ENCODE results near the gene KBTBD7. TPM values are rescaled to one million over a fixed set of nuclear protein-coding genes. Genes with fewer than 3 reads are reported as not detected.

KBTBD7 gene
- total and polyA plus RNA-seq, 9 donors = 7.3 to 11.0 (median 8.8) TPM

- Histone ChIP-seq H3K9me3 (replicated peaks; ENCODE audit: control insufficient read depth, low read depth, low read length) (no peaks in the 10 kb centered on the region), H3K4me3 (ENCODE audit: low read length) (no peak overlapping the region), H3K4me1 (ENCODE audit: control insufficient read depth, insufficient read depth, low read length) (no peaks in the 10 kb centered on the region), H3K27me3 (ENCODE audit: control insufficient read depth, insufficient read depth, low read length) (no peaks in the 10 kb centered on the region), H3K36me3 (ENCODE audit: control insufficient read depth, insufficient read depth, low read length) (no peaks in the 10 kb centered on the region), H3K27ac (ENCODE audit: low read length) (no peak overlapping the region)
- 100% methylated on average over 1 of the region's 4 CpGs for WGBS (ENCODE audit: insufficient coverage)
- no peak for DNase-seq
These were observed 5.8 kb upstream of the KBTBD7 start for GRCh38 chr13:41200126-41200525.

GRCh38 chr13:41199526-41199925 lies 5.2 kb upstream of the KBTBD7 start:
- Histone ChIP-seq H3K4me1 (ENCODE audit: control insufficient read depth, insufficient read depth, low read length) (no peaks in the 10 kb centered on the region), H3K36me3 (ENCODE audit: control insufficient read depth, insufficient read depth, low read length) (no peaks in the 10 kb centered on the region), H3K4me3 (ENCODE audit: low read length) (no peak overlapping the region), H3K27ac (ENCODE audit: low read length) (no peak overlapping the region), H3K27me3 (ENCODE audit: control insufficient read depth, insufficient read depth, low read length) (no peaks in the 10 kb centered on the region), H3K9me3 (replicated peaks; ENCODE audit: control insufficient read depth, low read depth, low read length) (no peaks in the 10 kb centered on the region)
- DNase-seq = no peak
- no CpG with 5 or more reads among the region's 2 CpGs for WGBS (ENCODE audit: insufficient coverage)

- Histone ChIP-seq H3K27ac (ENCODE audit: low read length) (no peak overlapping the region), H3K27me3 (ENCODE audit: control insufficient read depth, insufficient read depth, low read length) (no peaks in the 10 kb centered on the region)
- WGBS (ENCODE audit: insufficient coverage) = no CpG with 5 or more reads among the region's 5 CpGs
These were observed 4.7 kb upstream of the KBTBD7 start for GRCh38 chr13:41199079-41199478.

GRCh38 chr13:41196620-41197019 lies 2.3 kb upstream of the KBTBD7 start:
- Histone ChIP-seq H3K4me3 (ENCODE audit: low read length) (no peak overlapping the region), H3K9me3 (replicated peaks; ENCODE audit: control insufficient read depth, low read depth, low read length) (peaks cover 11% of the 10 kb centered on the region), H3K36me3 (ENCODE audit: control insufficient read depth, insufficient read depth, low read length) (peaks cover 6% of the 10 kb centered on the region), H3K4me1 (ENCODE audit: control insufficient read depth, insufficient read depth, low read length) (peaks cover 6% of the 10 kb centered on the region), H3K27ac (ENCODE audit: low read length) (no peak overlapping the region), H3K27me3 (ENCODE audit: control insufficient read depth, insufficient read depth, low read length) (no peaks in the 10 kb centered on the region)
- no peak for DNase-seq
- no CpG with 5 or more reads among the region's 2 CpGs for WGBS (ENCODE audit: insufficient coverage)

More at GRCh38 chr13:41199079-41199478, 4.7 kb upstream of the KBTBD7 start:
- Histone ChIP-seq H3K9me3 (replicated peaks; ENCODE audit: control insufficient read depth, low read depth, low read length) (no peaks in the 10 kb centered on the region), H3K36me3 (ENCODE audit: control insufficient read depth, insufficient read depth, low read length) (no peaks in the 10 kb centered on the region), H3K4me3 (ENCODE audit: low read length) (no peak overlapping the region), H3K4me1 (ENCODE audit: control insufficient read depth, insufficient read depth, low read length) (no peaks in the 10 kb centered on the region)
- DNase-seq = no peak

- Histone ChIP-seq H3K36me3 (ENCODE audit: control insufficient read depth, insufficient read depth, low read length) (peaks cover 6% of the 10 kb centered on the region), H3K9me3 (replicated peaks; ENCODE audit: control insufficient read depth, low read depth, low read length) (peaks cover 11% of the 10 kb centered on the region), H3K4me1 (ENCODE audit: control insufficient read depth, insufficient read depth, low read length) (peaks cover 6% of the 10 kb centered on the region), H3K4me3 (ENCODE audit: low read length) (no peak overlapping the region), H3K27ac (ENCODE audit: low read length) (no peak overlapping the region), H3K27me3 (ENCODE audit: control insufficient read depth, insufficient read depth, low read length) (no peaks in the 10 kb centered on the region)
- no peak for DNase-seq
These were observed 1.6 kb upstream of the KBTBD7 start for GRCh38 chr13:41196011-41196410.

GRCh38 chr13:41193469-41193868 lies 900 bp downstream of the KBTBD7 start:
- Histone ChIP-seq H3K4me1 (ENCODE audit: control insufficient read depth, insufficient read depth, low read length) (peaks cover 6% of the 10 kb centered on the region), H3K27ac (ENCODE audit: low read length) (peak overlapping the region; percentile 96), H3K4me3 (ENCODE audit: low read length) (peak overlapping the region; percentile 82), H3K36me3 (ENCODE audit: control insufficient read depth, insufficient read depth, low read length) (peaks cover 6% of the 10 kb centered on the region), H3K27me3 (ENCODE audit: control insufficient read depth, insufficient read depth, low read length) (no peaks in the 10 kb centered on the region), H3K9me3 (replicated peaks; ENCODE audit: control insufficient read depth, low read depth, low read length) (peaks cover 11% of the 10 kb centered on the region)
- 95% methylated on average over 17 of the region's 18 CpGs for WGBS (ENCODE audit: insufficient coverage)
- no peak for DNase-seq

GRCh38 chr13:41188584-41188983 lies 5.8 kb downstream of the KBTBD7 start:
- DNase-seq = no peak
- Histone ChIP-seq H3K27ac (ENCODE audit: low read length) (no peak overlapping the region), H3K4me1 (ENCODE audit: control insufficient read depth, insufficient read depth, low read length) (peaks cover 3% of the 10 kb centered on the region), H3K9me3 (replicated peaks; ENCODE audit: control insufficient read depth, low read depth, low read length) (peaks cover 11% of the 10 kb centered on the region), H3K4me3 (ENCODE audit: low read length) (no peak overlapping the region), H3K36me3 (ENCODE audit: control insufficient read depth, insufficient read depth, low read length) (peaks cover 6% of the 10 kb centered on the region), H3K27me3 (ENCODE audit: control insufficient read depth, insufficient read depth, low read length) (no peaks in the 10 kb centered on the region)
- 96% methylated on average over 3 of the region's 6 CpGs for WGBS (ENCODE audit: insufficient coverage)

- H3K27ac ChIP-seq (ENCODE audit: low read length) = no peak overlapping the region
- WGBS (ENCODE audit: insufficient coverage) = 58% methylated on average over 2 of the region's 3 CpGs
- no peaks in the 10 kb centered on the region for H3K4me1 ChIP-seq (ENCODE audit: control insufficient read depth, insufficient read depth, low read length)
- H3K4me3 ChIP-seq (ENCODE audit: low read length) = no peak overlapping the region
- H3K36me3 ChIP-seq (ENCODE audit: control insufficient read depth, insufficient read depth, low read length) = no peaks in the 10 kb centered on the region
- no peak for DNase-seq
- H3K27me3 ChIP-seq (ENCODE audit: control insufficient read depth, insufficient read depth, low read length) = no peaks in the 10 kb centered on the region
- H3K9me3 ChIP-seq (replicated peaks; ENCODE audit: control insufficient read depth, low read depth, low read length) = no peaks in the 10 kb centered on the region
These were observed 7.9 kb downstream of the KBTBD7 start for GRCh38 chr13:41186481-41186880.

- Histone ChIP-seq H3K27ac (ENCODE audit: low read length) (no peak overlapping the region), H3K4me3 (ENCODE audit: low read length) (no peak overlapping the region), H3K9me3 (replicated peaks; ENCODE audit: control insufficient read depth, low read depth, low read length) (no peaks in the 10 kb centered on the region), H3K4me1 (ENCODE audit: control insufficient read depth, insufficient read depth, low read length) (no peaks in the 10 kb centered on the region), H3K36me3 (ENCODE audit: control insufficient read depth, insufficient read depth, low read length) (no peaks in the 10 kb centered on the region), H3K27me3 (ENCODE audit: control insufficient read depth, insufficient read depth, low read length) (no peaks in the 10 kb centered on the region)
- DNase-seq = no peak
These were observed 12.1 kb downstream of the KBTBD7 start for GRCh38 chr13:41182231-41182630.

GRCh38 chr13:41179593-41180250 lies 14.6 kb downstream of the KBTBD7 start:
- no peak for DNase-seq
- Histone ChIP-seq H3K27me3 (ENCODE audit: control insufficient read depth, insufficient read depth, low read length) (no peaks in the 10 kb centered on the region), H3K36me3 (ENCODE audit: control insufficient read depth, insufficient read depth, low read length) (no peaks in the 10 kb centered on the region), H3K27ac (ENCODE audit: low read length) (no peak overlapping the region), H3K9me3 (replicated peaks; ENCODE audit: control insufficient read depth, low read depth, low read length) (peaks cover 5% of the 10 kb centered on the region), H3K4me1 (ENCODE audit: control insufficient read depth, insufficient read depth, low read length) (no peaks in the 10 kb centered on the region), H3K4me3 (ENCODE audit: low read length) (no peak overlapping the region)
- no CpG with 5 or more reads among the region's 4 CpGs for WGBS (ENCODE audit: insufficient coverage)

- no peak overlapping the region for H3K4me3 ChIP-seq (ENCODE audit: low read length)
- H3K4me1 ChIP-seq (ENCODE audit: control insufficient read depth, insufficient read depth, low read length) = no peaks in the 10 kb centered on the region
- peak; percentile 47 for DNase-seq
- H3K27ac ChIP-seq (ENCODE audit: low read length) = no peak overlapping the region
- H3K36me3 ChIP-seq (ENCODE audit: control insufficient read depth, insufficient read depth, low read length) = no peaks in the 10 kb centered on the region
- no CpG with 5 or more reads among the region's 7 CpGs for WGBS (ENCODE audit: insufficient coverage)
- H3K27me3 ChIP-seq (ENCODE audit: control insufficient read depth, insufficient read depth, low read length) = no peaks in the 10 kb centered on the region
- H3K9me3 ChIP-seq (replicated peaks; ENCODE audit: control insufficient read depth, low read depth, low read length) = peaks cover 5% of the 10 kb centered on the region
These were observed 16.3 kb downstream of the KBTBD7 start for GRCh38 chr13:41178040-41178439.
